Inferior parietal cortex (tissue), 1 donor: ENCODE results near the gene FAM53A.

ENCODE experiments used
- DNase-seq: peaks from one replicate; pipeline ENCODE4 v3.0.0-alpha.2; 2016; ENCODE audit errors: extremely low spot score

FAM53A gene

GRCh38 chr4:1639299-1639868 is 44.7 kb downstream of the FAM53A start:
- DNase-seq = no peak

- no peak for DNase-seq
Observed at GRCh38 chr4:1638873-1639272, 45.2 kb downstream of the FAM53A start.

DNA sequence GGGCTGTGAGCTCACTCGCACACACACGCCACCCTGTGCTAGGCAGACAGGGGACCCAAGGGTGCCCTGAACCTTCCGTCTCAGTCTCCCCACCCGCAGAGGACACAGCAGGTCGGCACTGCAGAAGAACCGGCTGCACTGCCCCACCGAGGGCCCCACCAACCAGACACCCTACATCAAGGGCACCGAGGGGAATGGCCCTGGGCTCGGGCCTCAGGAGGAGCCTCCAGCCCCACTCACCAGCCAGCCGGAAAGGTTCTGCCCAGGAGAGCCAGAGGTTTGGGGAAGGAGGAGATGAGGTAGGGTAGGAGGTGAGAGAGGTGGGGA is 45.9 kb downstream of the FAM53A start:
- DNase-seq = no peak

GRCh38 chr4:1637580-1638271 is 46.4 kb downstream of the FAM53A start:
- DNase-seq = no peak

- DNase-seq = no peak
Observed at GRCh38 chr4:1636490-1637211, 47.5 kb downstream of the FAM53A start.

DNA sequence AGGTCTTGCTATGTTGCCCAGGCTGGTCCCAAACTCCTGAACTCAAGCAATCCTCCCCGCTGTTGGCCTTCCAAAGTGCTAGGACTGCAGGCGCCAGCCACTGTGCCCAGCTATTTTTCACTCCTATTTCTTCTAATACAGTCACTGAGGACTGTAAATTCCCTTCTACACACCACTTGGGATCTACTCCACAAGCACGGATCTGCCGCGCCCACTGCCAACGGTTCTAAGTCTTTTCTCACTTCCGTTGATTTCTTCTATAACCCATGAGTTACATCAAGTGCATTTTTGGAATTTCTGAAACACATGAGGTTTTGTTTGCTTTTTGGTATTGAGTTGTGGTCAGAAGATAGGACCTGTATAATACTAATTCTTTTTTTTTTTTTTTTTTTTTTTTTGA is 48.6 kb downstream of the FAM53A start:
- no peak for DNase-seq

DNA sequence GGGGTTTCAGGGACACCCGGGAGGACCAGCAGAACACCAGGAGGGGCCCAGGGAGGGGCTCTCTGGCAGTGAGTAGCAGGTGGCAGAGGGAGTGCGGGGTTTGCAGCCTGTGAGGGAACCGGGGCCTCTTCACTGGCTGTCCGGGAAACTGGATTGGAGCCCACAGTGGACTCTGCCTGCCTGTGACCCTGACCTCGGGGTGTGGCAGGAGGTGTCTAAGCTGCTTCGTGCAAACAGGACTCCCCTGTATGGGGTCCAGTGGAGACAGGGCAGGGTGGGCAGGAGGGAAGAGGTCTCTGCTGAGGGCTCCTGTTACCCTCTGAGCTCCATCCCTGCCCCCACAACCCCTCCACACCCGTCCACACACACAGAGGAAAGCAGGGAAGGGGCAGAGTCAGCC is 50.1 kb downstream of the FAM53A start:
- DNase-seq = no peak

DNA sequence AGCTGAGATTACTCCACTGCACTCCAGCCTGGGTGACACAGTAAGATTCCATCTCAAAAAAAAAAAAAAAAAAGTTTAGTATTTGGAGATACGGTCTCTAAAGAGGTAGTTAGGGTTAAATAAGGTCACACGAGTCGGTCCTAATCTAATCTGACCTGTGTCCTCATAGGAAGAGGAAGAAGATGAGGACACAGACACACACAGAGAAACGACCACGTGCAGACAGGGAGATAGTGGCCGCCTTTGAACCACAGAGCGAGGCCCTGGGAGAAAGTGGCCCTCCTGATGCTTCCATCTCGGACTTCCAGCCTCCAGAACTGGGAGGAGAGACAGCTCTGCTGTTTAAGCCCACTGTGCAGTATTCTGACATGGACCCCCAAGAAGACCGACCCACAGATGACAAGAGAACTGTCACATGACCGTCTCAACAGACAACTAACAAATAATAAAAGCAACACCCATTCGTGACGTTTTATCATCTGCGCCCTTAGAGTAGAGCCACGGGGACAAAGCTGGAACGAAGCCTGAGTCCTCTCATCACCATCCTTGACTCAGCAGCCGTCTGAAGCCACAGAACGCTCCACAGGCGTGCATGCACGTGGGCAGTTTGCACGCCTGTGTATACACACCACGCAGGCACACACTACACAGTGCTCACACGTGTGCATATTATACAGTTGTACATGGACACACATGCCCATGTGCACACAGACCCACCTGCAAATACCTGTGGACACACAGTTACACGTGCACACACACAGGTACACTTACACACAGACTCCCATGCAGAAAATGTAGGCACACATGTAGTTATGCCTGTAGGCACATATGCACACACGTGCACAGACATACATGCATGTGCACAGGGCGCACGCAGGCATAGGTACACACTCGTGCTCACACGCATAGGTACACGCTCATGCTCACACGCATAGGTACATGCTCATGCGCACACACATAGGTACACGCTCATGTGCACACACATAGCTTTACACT is 51.7 kb downstream of the FAM53A start:
- DNase-seq = no peak

DNA sequence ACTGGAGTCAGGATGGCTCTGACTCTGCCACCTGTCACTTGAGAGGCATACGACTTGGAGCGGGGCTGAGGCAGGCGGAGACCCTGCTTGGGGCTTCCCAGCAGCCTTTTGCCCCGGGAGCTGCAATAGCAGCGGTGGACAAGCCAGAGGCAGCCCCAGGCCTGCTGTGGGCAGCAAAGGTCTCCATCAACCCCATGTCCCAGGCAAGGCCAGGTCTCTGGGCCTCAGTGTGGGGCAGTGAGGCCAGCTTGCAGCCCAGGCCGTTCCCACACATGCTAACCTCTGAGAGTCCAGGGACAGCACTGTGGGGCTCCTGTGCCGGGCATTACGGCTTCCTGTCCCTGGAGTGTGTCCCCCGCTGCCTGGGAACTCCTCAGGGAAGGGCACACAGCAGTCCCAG is 53.0 kb downstream of the FAM53A start:
- DNase-seq = no peak

DNA sequence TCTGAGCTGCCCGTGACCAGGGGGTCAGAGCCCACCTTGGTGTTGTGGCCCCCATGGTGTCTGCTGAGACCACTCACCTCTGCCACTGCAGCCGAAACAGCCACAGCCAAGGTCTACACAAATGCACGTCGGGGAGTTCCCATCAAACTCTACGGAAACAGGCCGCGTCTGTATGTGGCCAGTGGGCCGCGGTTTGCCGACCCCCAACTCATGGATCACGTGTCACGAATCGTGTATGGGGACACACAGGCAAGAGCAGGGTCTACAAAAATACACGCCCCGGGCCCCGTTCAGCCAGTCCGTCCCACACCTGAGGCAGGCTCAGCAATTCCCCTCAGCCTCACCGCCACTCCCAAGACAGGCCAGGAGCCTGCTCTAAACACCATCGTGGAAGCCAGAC is 53.8 kb downstream of the FAM53A start:
- no peak for DNase-seq

- DNase-seq = no peak
Observed at GRCh38 chr4:1629699-1630083, 54.4 kb downstream of the FAM53A start.

- peak; percentile 64 for DNase-seq
Observed at GRCh38 chr4:1628892-1629698, 55.0 kb downstream of the FAM53A start.

- no peak for DNase-seq
Observed at GRCh38 chr4:1627417-1628313, 56.4 kb downstream of the FAM53A start.

- no peak for DNase-seq
Observed at GRCh38 chr4:1626941-1627340, 57.2 kb downstream of the FAM53A start.

- DNase-seq = no peak
Observed at GRCh38 chr4:1626151-1626550, 58.0 kb downstream of the FAM53A start.

GRCh38 chr4:1625600-1626138 is 58.4 kb downstream of the FAM53A start:
- DNase-seq = no peak

GRCh38 chr4:1624519-1624910 is 59.6 kb downstream of the FAM53A start:
- DNase-seq = no peak

DNA sequence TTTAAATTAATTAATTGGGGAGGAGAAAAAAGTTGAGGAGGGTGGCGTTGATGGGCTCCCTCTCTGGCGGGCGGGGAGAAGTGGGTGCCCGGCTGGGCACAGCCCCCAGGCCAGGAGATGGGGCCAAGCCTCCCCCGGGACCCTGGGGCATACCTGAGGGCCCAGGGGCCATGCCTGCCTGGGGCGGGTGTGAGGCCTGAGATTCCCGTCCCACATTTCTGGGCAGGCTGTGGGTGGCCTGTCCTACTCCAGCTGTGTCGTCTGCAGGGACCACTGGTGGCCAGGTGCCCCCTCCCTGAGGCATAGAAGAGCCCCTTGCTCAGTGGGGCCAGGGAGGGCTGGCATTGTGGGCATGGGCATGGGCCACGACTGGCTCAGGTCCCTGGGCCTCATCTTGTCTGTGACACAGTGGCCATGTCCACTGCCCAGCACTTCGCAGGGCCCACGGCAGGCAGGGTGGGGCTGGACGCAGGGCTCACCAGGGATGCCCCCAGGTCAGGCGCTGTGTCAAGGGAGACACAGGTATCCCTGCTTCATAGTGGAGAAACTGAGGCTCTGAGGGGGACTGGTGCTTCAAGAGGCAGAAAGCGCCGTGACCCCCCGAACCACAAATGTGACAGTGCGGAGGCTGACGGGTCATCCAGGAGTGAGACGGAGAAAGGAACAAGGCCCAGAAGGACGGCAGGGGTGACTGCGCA is 60.1 kb downstream of the FAM53A start:
- no peak for DNase-seq

DNA sequence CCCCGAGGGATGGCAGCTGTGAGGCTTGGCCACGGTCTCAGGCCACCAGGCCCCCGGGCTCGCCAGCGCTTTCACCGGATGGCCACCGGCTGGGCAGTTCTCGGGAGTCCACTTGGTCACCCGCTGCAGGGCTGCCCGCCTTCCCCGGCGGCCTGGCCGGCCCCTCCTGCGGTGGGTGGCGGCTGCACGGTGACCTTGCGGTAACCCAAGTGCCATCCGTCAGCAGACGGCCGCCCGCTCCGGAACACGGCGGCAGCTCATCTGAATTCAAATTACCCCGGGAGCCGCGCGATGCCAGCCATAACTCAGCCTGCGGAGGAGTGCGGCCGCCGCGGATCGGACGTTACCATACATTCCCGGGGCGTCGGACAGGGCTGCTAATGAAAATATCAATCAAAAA is 60.7 kb downstream of the FAM53A start:
- no peak for DNase-seq
